HepG2 (cell line): Measurements from ENCODE around the gene SUCLG2. TPM values are rescaled to one million over a fixed set of nuclear protein-coding genes. Genes with fewer than 3 reads are reported as not detected.

ENCODE experiments used
- ARID2 ChIP-seq: sonication (generic); formaldehyde crosslinking; IDR thresholded peaks from 2 replicates; pipeline ENCODE4 v1.8.1; 2022; ENCODE audit warnings: mild to moderate bottlenecking, missing genetic modification reagents, borderline replicate concordance
- CSRNP1 ChIP-seq: sonication (generic); formaldehyde crosslinking; IDR thresholded peaks from 2 replicates; pipeline ENCODE4 v1.8.1; 2023; ENCODE audit warnings: mild to moderate bottlenecking, missing genetic modification reagents
- HES4 ChIP-seq: sonication (generic); formaldehyde crosslinking; IDR thresholded peaks from 2 replicates; pipeline ENCODE4 v1.9.0; 2021; ENCODE audit warnings: mild to moderate bottlenecking, missing genetic modification reagents, borderline replicate concordance
- JDP2 ChIP-seq: sonication (generic); formaldehyde crosslinking; IDR thresholded peaks from 2 replicates; pipeline ENCODE4 v1.8.1; 2022; ENCODE audit warnings: missing genetic modification reagents, borderline replicate concordance
- PITX1 ChIP-seq: sonication (generic); formaldehyde crosslinking; IDR thresholded peaks from 2 replicates; pipeline ENCODE4 v1.5.1; 2020; ENCODE audit warnings: mild to moderate bottlenecking, missing genetic modification reagents
- polyA plus RNA-seq, 8 experiments: library from polyadenylated mRNA; depleted of rRNA in 3 of 8; stranded (reverse) in 7 of 8; unstranded in 1 of 8; fragments of >200 nt; fragmentation: Illumina TruSeq in 4 of 8; extraction: Trizol in 4 of 8; gene quantifications; 2 replicates each; pipeline versions ENCODE4 v1.2.1 to v1.2.3, GENCODE V29; 2011 to 2016; ENCODE audit warnings: low read depth in 4 of 8, missing spikeins in 1 of 8, mixed read lengths in 1 of 8; ENCODE audit not compliant: insufficient read depth in 1 of 8
- total RNA-seq, 5 experiments: library from RNA; depleted of rRNA; stranded (reverse); fragments of >200 nt; fragmentation: Illumina TruSeq; extraction: Trizol; gene quantifications; 2 replicates each; pipeline ENCODE4 v1.2.3, GENCODE V29; 2016; ENCODE audit warnings: low read depth in 1 of 5
- TF ChIP-seq, protein P1 (sequence below): sonication (generic); formaldehyde crosslinking; IDR thresholded peaks from 2 replicates; pipeline ENCODE4 v1.5.1; 2020; ENCODE audit warnings: mild to moderate bottlenecking, missing genetic modification reagents, moderate library complexity
- TF ChIP-seq, protein P2 (sequence below): sonication (generic); formaldehyde crosslinking; IDR thresholded peaks from 2 replicates; pipeline ENCODE4 v1.8.1; 2023; ENCODE audit warnings: mild to moderate bottlenecking, moderate library complexity, missing genetic modification reagents
- TF ChIP-seq, protein P3 (sequence below): sonication (generic); formaldehyde crosslinking; IDR thresholded peaks from 2 replicates; pipeline ENCODE4 v1.8.0; 2022; ENCODE audit warnings: missing genetic modification reagents, mild to moderate bottlenecking, inconsistent platforms, borderline replicate concordance
- TF ChIP-seq, protein P4 (sequence below): IDR thresholded peaks from 2 replicates; pipeline ENCODE4 v1.6.1; 2012; ENCODE audit warnings: low read depth, low read length, improper control_type of control experiment

Gene SUCLG2
- total and polyA plus RNA-seq, 2 of the 13 experiments (the other 11 are each of a cell fraction or from before 2014, with no cell fraction given): 21.4 to 64.9 TPM

DNA sequence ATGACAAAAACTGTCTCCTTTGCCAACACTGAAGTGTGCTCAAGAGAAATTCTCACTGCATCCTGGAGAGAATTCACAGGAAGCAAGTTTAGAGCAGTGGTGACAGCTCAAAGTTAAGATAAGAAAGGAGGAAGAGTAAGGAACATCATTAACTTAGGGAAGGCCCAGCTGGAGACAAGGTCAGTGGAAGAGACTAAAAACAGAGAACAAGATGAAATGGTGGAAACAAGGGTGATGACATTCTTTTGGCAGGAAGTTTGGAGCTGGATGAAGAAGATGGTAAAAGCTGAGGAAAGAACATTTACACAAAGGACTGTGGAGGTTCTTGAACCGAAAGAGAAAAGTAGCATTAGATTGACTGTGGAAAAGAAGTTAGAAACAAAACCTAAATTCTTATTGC lies 6.7 kb upstream of the SUCLG2 start (continued):
- TF ChIP-seq, protein P1, sequence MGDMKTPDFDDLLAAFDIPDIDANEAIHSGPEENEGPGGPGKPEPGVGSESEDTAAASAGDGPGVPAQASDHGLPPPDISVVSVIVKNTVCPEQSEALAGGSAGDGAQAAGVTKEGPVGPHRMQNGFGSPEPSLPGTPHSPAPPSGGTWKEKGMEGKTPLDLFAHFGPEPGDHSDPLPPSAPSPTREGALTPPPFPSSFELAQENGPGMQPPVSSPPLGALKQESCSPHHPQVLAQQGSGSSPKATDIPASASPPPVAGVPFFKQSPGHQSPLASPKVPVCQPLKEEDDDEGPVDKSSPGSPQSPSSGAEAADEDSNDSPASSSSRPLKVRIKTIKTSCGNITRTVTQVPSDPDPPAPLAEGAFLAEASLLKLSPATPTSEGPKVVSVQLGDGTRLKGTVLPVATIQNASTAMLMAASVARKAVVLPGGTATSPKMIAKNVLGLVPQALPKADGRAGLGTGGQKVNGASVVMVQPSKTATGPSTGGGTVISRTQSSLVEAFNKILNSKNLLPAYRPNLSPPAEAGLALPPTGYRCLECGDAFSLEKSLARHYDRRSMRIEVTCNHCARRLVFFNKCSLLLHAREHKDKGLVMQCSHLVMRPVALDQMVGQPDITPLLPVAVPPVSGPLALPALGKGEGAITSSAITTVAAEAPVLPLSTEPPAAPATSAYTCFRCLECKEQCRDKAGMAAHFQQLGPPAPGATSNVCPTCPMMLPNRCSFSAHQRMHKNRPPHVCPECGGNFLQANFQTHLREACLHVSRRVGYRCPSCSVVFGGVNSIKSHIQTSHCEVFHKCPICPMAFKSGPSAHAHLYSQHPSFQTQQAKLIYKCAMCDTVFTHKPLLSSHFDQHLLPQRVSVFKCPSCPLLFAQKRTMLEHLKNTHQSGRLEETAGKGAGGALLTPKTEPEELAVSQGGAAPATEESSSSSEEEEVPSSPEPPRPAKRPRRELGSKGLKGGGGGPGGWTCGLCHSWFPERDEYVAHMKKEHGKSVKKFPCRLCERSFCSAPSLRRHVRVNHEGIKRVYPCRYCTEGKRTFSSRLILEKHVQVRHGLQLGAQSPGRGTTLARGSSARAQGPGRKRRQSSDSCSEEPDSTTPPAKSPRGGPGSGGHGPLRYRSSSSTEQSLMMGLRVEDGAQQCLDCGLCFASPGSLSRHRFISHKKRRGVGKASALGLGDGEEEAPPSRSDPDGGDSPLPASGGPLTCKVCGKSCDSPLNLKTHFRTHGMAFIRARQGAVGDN (CRISPR knock-in tag): no peak
- no peak for TF ChIP-seq PITX1 (CRISPR knock-in tag)
- TF ChIP-seq, protein P2, sequence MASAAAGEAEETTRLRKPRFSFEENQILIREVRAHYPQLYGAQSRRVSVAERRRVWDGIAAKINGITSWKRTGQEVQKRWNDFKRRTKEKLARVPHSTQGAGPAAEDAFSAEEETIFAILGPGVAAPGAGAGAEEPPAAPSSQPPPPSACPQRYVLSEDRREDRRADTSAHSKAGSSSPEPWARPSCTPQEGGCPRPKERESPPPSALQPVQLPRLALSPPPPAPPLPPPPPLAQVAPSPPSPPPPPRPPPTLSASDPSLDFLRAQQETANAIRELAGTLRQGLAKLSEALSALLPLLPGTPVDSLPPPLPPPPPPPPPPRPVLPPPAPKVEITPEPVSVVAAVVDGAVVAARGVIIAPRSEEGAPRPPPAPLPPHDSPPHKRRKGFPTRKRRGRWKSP (CRISPR knock-in tag): no peak
- TF ChIP-seq, protein P3, sequence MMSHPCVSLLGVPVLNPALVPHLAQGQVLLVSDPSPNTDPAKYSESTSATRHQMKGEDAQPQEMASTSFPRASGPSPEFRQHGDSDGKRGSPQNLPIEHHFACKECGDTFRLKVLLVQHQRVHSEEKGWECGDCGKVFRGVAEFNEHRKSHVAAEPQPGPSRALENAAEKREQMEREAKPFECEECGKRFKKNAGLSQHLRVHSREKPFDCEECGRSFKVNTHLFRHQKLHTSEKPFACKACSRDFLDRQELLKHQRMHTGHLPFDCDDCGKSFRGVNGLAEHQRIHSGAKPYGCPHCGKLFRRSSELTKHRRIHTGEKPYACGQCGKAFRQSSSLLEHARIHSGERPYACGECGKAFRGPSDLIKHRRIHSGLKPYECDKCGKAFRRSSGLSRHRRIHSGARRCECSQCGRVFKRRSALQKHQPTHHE: no peak
- TF ChIP-seq ARID2 (CRISPR knock-in tag): no peak
- TF ChIP-seq HES4 (CRISPR knock-in tag): no peak
- TF ChIP-seq, protein P4, sequence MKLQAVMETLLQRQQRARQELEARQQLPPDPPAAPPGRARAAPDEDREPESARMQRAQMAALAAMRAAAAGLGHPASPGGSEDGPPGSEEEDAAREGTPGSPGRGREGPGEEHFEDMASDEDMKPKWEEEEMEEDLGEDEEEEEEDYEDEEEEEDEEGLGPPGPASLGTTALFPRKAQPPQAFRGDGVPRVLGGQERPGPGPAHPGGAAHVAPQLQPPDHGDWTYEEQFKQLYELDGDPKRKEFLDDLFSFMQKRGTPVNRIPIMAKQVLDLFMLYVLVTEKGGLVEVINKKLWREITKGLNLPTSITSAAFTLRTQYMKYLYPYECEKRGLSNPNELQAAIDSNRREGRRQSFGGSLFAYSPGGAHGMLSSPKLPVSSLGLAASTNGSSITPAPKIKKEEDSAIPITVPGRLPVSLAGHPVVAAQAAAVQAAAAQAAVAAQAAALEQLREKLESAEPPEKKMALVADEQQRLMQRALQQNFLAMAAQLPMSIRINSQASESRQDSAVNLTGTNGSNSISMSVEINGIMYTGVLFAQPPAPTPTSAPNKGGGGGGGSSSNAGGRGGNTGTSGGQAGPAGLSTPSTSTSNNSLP: no peak
- TF ChIP-seq CSRNP1: no peak
- TF ChIP-seq JDP2 (CRISPR knock-in tag): no peak
